Measurements from ENCODE around the gene PLA2G4E.

- TF ChIP-seq CTCF (conservative IDR thresholded peaks at IDR 0.05; ENCODE audit: low read depth, low read length) = no peak
- no peak for TF ChIP-seq EZH2 (IDR thresholded peaks at IDR 0.05; ENCODE audit: low read length, unreplicated experiment)
Observed at GRCh38 chr15:41967506-41968206, 53.2 kb downstream of the PLA2G4E start.
